SK-N-SH (cell line): ENCODE data around the gene CCDC171. TPM values are rescaled to one million over a fixed set of nuclear protein-coding genes. Genes with fewer than 3 reads are reported as not detected.

Experiments
- CTCF ChIA-PET: fragments of 300-600, 350-600 bp; formaldehyde crosslinking; extraction: SDS; loops from one replicate; lab custom pipeline; 2021; lab: Yijun Ruan, JAX
- POLR2A ChIA-PET: fragments of 350-600 bp; sonication (Branson Sonifier 250); formaldehyde crosslinking; extraction: SDS; loops from one replicate; lab custom pipeline; 2020; ENCODE audit warnings: antibody characterized with exemption, inconsistent platforms; lab: Yijun Ruan, JAX
- DNase-seq: peaks from one replicate; pipeline ENCODE4 v3.0.0; 2012
- H2AFZ ChIP-seq: fragments of 200-600 bp; sonication (generic); 2 replicates; pipeline ENCODE4 v1.8.1; 2016; ENCODE audit warnings: antibody characterized with exemption, mild to moderate bottlenecking, low read depth
- H3F3A ChIP-seq: fragments of 200-600 bp; sonication (generic); replicated peaks from 2 replicates; pipeline ENCODE3; 2016; ENCODE audit warnings: antibody characterized with exemption, mild to moderate bottlenecking; ENCODE audit not compliant: insufficient read depth
- H3K27ac ChIP-seq, 2 experiments: fragments of 200-500 bp in 1 of 2; fragments of 200-600 bp in 1 of 2; sonication (Bioruptor generic) in 1 of 2; sonication (generic), shearing (Covaris generic) in 1 of 2; 2 replicates each; pipeline versions ENCODE4 v1.5.1 to v1.6.1; 2014 to 2016; ENCODE audit warnings: low read depth in 2 of 2, inconsistent platforms in 1 of 2, low read length in 1 of 2, mild to moderate bottlenecking in 1 of 2, mixed read lengths in 1 of 2
- H3K27me3 ChIP-seq: fragments of 200-600 bp; sonication (generic), shearing (Covaris generic); 2 replicates; pipeline ENCODE4 v1.6.1; 2016; ENCODE audit warnings: mixed run types; ENCODE audit not compliant: insufficient read depth
- H3K36me3 ChIP-seq, 2 experiments: fragments of 200-500 bp in 1 of 2; fragments of 200-600 bp in 1 of 2; sonication (Bioruptor generic) in 1 of 2; sonication (generic) in 1 of 2; replicated peaks in 1 of 2; 2 replicates each; pipeline versions ENCODE3 to v1.5.1; 2014 to 2016; ENCODE audit warnings: low read length in 1 of 2, mild to moderate bottlenecking in 1 of 2; ENCODE audit not compliant: insufficient read depth in 2 of 2, control insufficient read depth in 1 of 2
- H3K4me1 ChIP-seq, 2 experiments: fragments of 200-500 bp in 1 of 2; fragments of 200-600 bp in 1 of 2; sonication (Bioruptor generic) in 1 of 2; sonication (generic), shearing (Covaris generic) in 1 of 2; 2 replicates each; pipeline versions ENCODE4 v1.5.1 to v1.6.1; 2014 to 2016; ENCODE audit warnings: low read depth in 1 of 2, low read length in 1 of 2, mixed run types in 1 of 2; ENCODE audit not compliant: insufficient read depth in 2 of 2, control insufficient read depth in 1 of 2
- H3K4me2 ChIP-seq: fragments of 200-600 bp; sonication (generic), shearing (Covaris generic); 2 replicates; pipeline ENCODE4 v1.6.1; 2017; ENCODE audit warnings: mixed run types
- H3K4me3 ChIP-seq, 2 experiments: fragments of 200-500 bp in 1 of 2; fragments of 200-600 bp in 1 of 2; sonication (Bioruptor generic) in 1 of 2; sonication (generic), shearing (Covaris generic) in 1 of 2; 2 replicates each; pipeline versions ENCODE4 v1.5.1 to v1.8.1; 2014 to 2016; ENCODE audit warnings: low read depth in 2 of 2, inconsistent platforms in 1 of 2, low read length in 1 of 2, mild to moderate bottlenecking in 1 of 2, mixed read lengths in 1 of 2, moderate library complexity in 1 of 2
- H3K79me2 ChIP-seq: fragments of 200-600 bp; sonication (generic); 2 replicates; pipeline ENCODE4 v1.8.1; 2017; ENCODE audit warnings: mild to moderate bottlenecking; ENCODE audit not compliant: insufficient read depth
- H3K9ac ChIP-seq: fragments of 200-600 bp; sonication (generic); 2 replicates; pipeline ENCODE4 v1.6.1; 2017; ENCODE audit warnings: mixed run types
- H3K9me2 ChIP-seq: fragments of 200-600 bp; sonication (generic); 2 replicates; pipeline ENCODE4 v1.6.1; 2017; ENCODE audit warnings: mixed run types
- H3K9me3 ChIP-seq: fragments of 200-600 bp; sonication (generic); 2 replicates; pipeline ENCODE4 v1.6.1; 2017; ENCODE audit warnings: mixed run types, mild to moderate bottlenecking, moderate library complexity
- H4K20me1 ChIP-seq: fragments of 200-600 bp; sonication (generic); 2 replicates; pipeline ENCODE4 v1.6.1; 2017; ENCODE audit warnings: mild to moderate bottlenecking, mixed run types; ENCODE audit not compliant: insufficient read depth
- CHD2 ChIP-seq: fragments of 150-350 bp; IDR thresholded peaks from 2 replicates; pipeline ENCODE4 v1.6.1; 2018; ENCODE audit warnings: low read length; ENCODE audit not compliant: partially characterized antibody
- CTCF ChIP-seq: fragments of 200-600 bp; sonication (generic); IDR thresholded peaks from 2 replicates; pipeline ENCODE4 v1.6.1; 2017; ENCODE audit warnings: antibody characterized with exemption, mild to moderate bottlenecking, moderate library complexity
- EP300 ChIP-seq, 2 experiments: IDR thresholded peaks; 2 replicates each; pipeline versions ENCODE4 v1.4.0 to v1.6.1; 2012; ENCODE audit warnings: borderline replicate concordance in 1 of 2, low read depth in 1 of 2, low read length in 1 of 2
- FOSL2 ChIP-seq: IDR thresholded peaks from 2 replicates; pipeline ENCODE4 v1.4.0; 2012; ENCODE audit warnings: low read depth, mild to moderate bottlenecking, moderate library complexity, borderline replicate concordance
- FOXJ3 ChIP-seq: sonication (generic); formaldehyde crosslinking; IDR thresholded peaks from 2 replicates; pipeline ENCODE4 v1.5.1; 2020; ENCODE audit warnings: mild to moderate bottlenecking, missing genetic modification reagents
- GATA2 ChIP-seq: sonication (generic); formaldehyde crosslinking; IDR thresholded peaks from 2 replicates; pipeline ENCODE4 v1.5.0; 2020; ENCODE audit warnings: mild to moderate bottlenecking, missing genetic modification reagents
- MAX ChIP-seq: IDR thresholded peaks from 2 replicates; pipeline ENCODE4 v1.4.0; 2012; ENCODE audit warnings: low read depth
- NFIC ChIP-seq: IDR thresholded peaks from 2 replicates; pipeline ENCODE4 v1.4.0; 2012; ENCODE audit warnings: borderline replicate concordance
- PBX3 ChIP-seq: IDR thresholded peaks from 2 replicates; pipeline ENCODE4; 2012
- POLR2AphosphoS5 ChIP-seq: IDR thresholded peaks from 2 replicates; pipeline ENCODE4 v1.6.1; 2012; ENCODE audit warnings: low read depth, low read length
- RCOR1 ChIP-seq: fragments of 150-350 bp; IDR thresholded peaks from 2 replicates; pipeline ENCODE4 v1.6.1; 2017; ENCODE audit warnings: antibody characterized with exemption, low read length
- TCF12 ChIP-seq: IDR thresholded peaks from 2 replicates; pipeline ENCODE4 v1.4.0; 2012
- USF1 ChIP-seq: IDR thresholded peaks from 2 replicates; pipeline ENCODE4 v1.4.0; 2012; ENCODE audit warnings: low read depth, borderline replicate concordance
- WGBS: methylation state at CpG from one replicate; pipeline ENCODE4 v1.1.6; 2017; ENCODE audit warnings: low lambda C conversion rate; 5-methylcytosine and 5-hydroxymethylcytosine counted together
- polyA plus RNA-seq, 3 experiments: library from polyadenylated mRNA; depleted of rRNA; stranded (reverse); fragments of >200 nt; gene quantifications; 2 replicates each; pipeline ENCODE4 v1.2.3, GENCODE V29; 2012

Gene CCDC171
- polyA plus RNA-seq, 1 of the 3 experiments (the other 2 are of a cell fraction), result 0.54 TPM

GRCh38 chr9:15935661-15936305 lies 382.9 kb downstream of the CCDC171 start:
- TF ChIP-seq FOXJ3 (CRISPR knock-in tag), result no peak
- no peak for TF ChIP-seq CTCF
- TF ChIP-seq EP300 (IDR thresholded peaks at IDR 0.05; ENCODE audit: borderline replicate concordance in 1 of 2, low read depth in 1 of 2, low read length in 1 of 2), result peak in 1 of 2 experiments; percentile 32; a peak in 1 of 4 replicates
- H3K4me2 ChIP-seq, result peak overlapping the region; percentile 46; the same call in 1 of the 2 replicates
- POLR2A ChIA-PET, result no interaction called here
- peaks cover 11 to 22% of the 10 kb centered on the region in 2 experiments; a peak in 3 of 4 replicates for H3K4me1 ChIP-seq
- H3K4me3 ChIP-seq, result no peak overlapping the region
- peak overlapping the region; percentile 75; the same call in 1 of the 2 replicates for H2AFZ ChIP-seq
- no peak for DNase-seq
- no peaks in the 10 kb centered on the region for H3K27me3 ChIP-seq
- WGBS, result 44% methylated on average over 2 of the region's 2 CpGs
- peak overlapping the region; percentile 53 to 94 for H3K27ac ChIP-seq
- H3K9ac ChIP-seq, result no peak overlapping the region; the same call in 1 of the 2 replicates
- no peaks in the 10 kb centered on the region for H3K9me2 ChIP-seq
- H3K9me3 ChIP-seq, result peaks cover 18% of the 10 kb centered on the region; the same call in 1 of the 2 replicates
- CTCF ChIA-PET, result interaction anchor here (1.0 kb wide), 1 partner anchor 58 kb away, joined by 3 read pairs; no protein-coding TSS in a partner anchor
- no peaks in the 10 kb centered on the region for H3K36me3 ChIP-seq
- H3K79me2 ChIP-seq, result no peaks in the 10 kb centered on the region
- H4K20me1 ChIP-seq, result no peaks in the 10 kb centered on the region
- H3F3A ChIP-seq, result peaks cover 17% of the 10 kb centered on the region

- peak; percentile 19 for DNase-seq
- Histone ChIP-seq H4K20me1 (no peaks in the 10 kb centered on the region), H3K36me3 (no peaks in the 10 kb centered on the region), H3K79me2 (no peaks in the 10 kb centered on the region), H3F3A (peaks cover 17% of the 10 kb centered on the region), H3K9ac (no peak overlapping the region; the same call in 1 of the 2 replicates), H3K4me2 (peak overlapping the region; percentile 46; the same call in 1 of the 2 replicates), H3K4me1 (peaks cover 11 to 22% of the 10 kb centered on the region in 2 experiments; a peak in 3 of 4 replicates), H2AFZ (peak overlapping the region; percentile 75; the same call in 1 of the 2 replicates), H3K9me2 (no peaks in the 10 kb centered on the region), H3K9me3 (peaks cover 18% of the 10 kb centered on the region; the same call in 1 of the 2 replicates), H3K4me3 (no peak overlapping the region), H3K27ac (peak overlapping the region; percentile 53 to 94), H3K27me3 (no peaks in the 10 kb centered on the region)
- POLR2A ChIA-PET, result no interaction called here
- 34% methylated on average over 5 of the region's 5 CpGs for WGBS
- CTCF ChIA-PET, result interaction anchor here (0.7 to 1.2 kb wide), 4 partner anchors 58 to 331 kb away, joined by 3 read pairs; no protein-coding TSS in a partner anchor
- TF ChIP-seq USF1, result peak; percentile 7; the same call in 1 of the 2 replicates
- TF ChIP-seq MAX, result no peak
- peak; percentile 63 for TF ChIP-seq TCF12
- peak; percentile 32; the same call in 1 of the 2 replicates for TF ChIP-seq PBX3
- TF ChIP-seq EP300 (IDR thresholded peaks at IDR 0.05; ENCODE audit: borderline replicate concordance in 1 of 2, low read depth in 1 of 2, low read length in 1 of 2), result peak; percentile 9 to 83; a peak in 2 of 4 replicates
- TF ChIP-seq POLR2AphosphoS5, result peak; percentile 47; the same call in 1 of the 2 replicates
- TF ChIP-seq NFIC, result peak; percentile 72
- TF ChIP-seq CHD2, result peak; percentile 33
- no peak for TF ChIP-seq GATA2 (CRISPR knock-in tag)
- TF ChIP-seq FOSL2, result no peak
- peak; percentile 86; the same call in 1 of the 2 replicates for TF ChIP-seq RCOR1
Observed at GRCh38 chr9:15936306-15936921, 383.6 kb downstream of the CCDC171 start.
